Common myeloid progenitor, CD34-positive (primary cell): Measurements from ENCODE around the gene DEPDC5.
A peak's percentile ranks its signal among the peaks of the same experiment; 100 is the strongest.

ENCODE experiments used
- CTCF ChIA-PET: fragments of 350-600 bp; sonication (Branson Sonifier 250); formaldehyde crosslinking; loops from one replicate; lab custom pipeline; 2021; ENCODE audit warnings: antibody characterized with exemption; lab: Charles Lee
- POLR2A ChIA-PET: fragments of 350-600 bp; sonication (Branson Sonifier 250); formaldehyde crosslinking; loops from one replicate; lab custom pipeline; 2021; ENCODE audit warnings: antibody characterized with exemption; lab: Charles Lee
- DNase-seq, 3 donors: peaks; one replicate each; pipeline versions ENCODE4 v3.0.0 to v3.0.0-alpha.2; 2013
- H3K27ac ChIP-seq, 2 experiments: 1 replicate in 1 of 2; 2 replicates in 1 of 2; pipeline ENCODE4 v1.7.0; 2013; ENCODE audit warnings: inconsistent platforms in 2 of 2, low read length in 2 of 2, mild to moderate bottlenecking in 2 of 2, low read depth in 1 of 2, moderate library complexity in 1 of 2; ENCODE audit not compliant: severe bottlenecking in 2 of 2, insufficient read depth in 1 of 2, poor library complexity in 1 of 2
- H3K27me3 ChIP-seq, 5 experiments: replicated peaks in 2 of 5; 1 replicate in 3 of 5; 2 replicates in 2 of 5; pipeline versions ENCODE4 v1.6.1 to v1.7.0; 2013; ENCODE audit warnings: low read length in 4 of 5, mild to moderate bottlenecking in 2 of 5, moderate library complexity in 2 of 5, inconsistent platforms in 1 of 5; ENCODE audit not compliant: insufficient read depth in 5 of 5, control insufficient read depth in 4 of 5
- H3K36me3 ChIP-seq, 4 experiments: 1 replicate in 2 of 4; 2 replicates in 2 of 4; pipeline versions ENCODE4 v1.6.1 to v1.7.0; 2013; ENCODE audit warnings: low read length in 3 of 4, control low read depth in 1 of 4, mild to moderate bottlenecking in 1 of 4; ENCODE audit not compliant: control insufficient read depth in 4 of 4, insufficient read depth in 4 of 4
- H3K4me1 ChIP-seq, 4 experiments: 1 replicate in 3 of 4; 2 replicates in 1 of 4; pipeline versions ENCODE4 v1.6.1 to v1.7.1; 2013; ENCODE audit warnings: low read length in 3 of 4, mild to moderate bottlenecking in 3 of 4, control low read depth in 1 of 4, inconsistent platforms in 1 of 4, moderate library complexity in 1 of 4; ENCODE audit not compliant: control insufficient read depth in 4 of 4, insufficient read depth in 4 of 4; ENCODE audit errors: control extremely low read depth in 1 of 4
- H3K4me3 ChIP-seq, 7 experiments: 1 replicate in 4 of 7; 2 replicates in 3 of 7; pipeline versions ENCODE4 v1.5.1 to v1.7.0; 2013; ENCODE audit warnings: mild to moderate bottlenecking in 7 of 7, low read length in 6 of 7, moderate library complexity in 6 of 7, inconsistent platforms in 2 of 7, low read depth in 2 of 7, control low read depth in 1 of 7; ENCODE audit not compliant: insufficient read depth in 4 of 7, control insufficient read depth in 1 of 7; ENCODE audit errors: extremely low read depth in 1 of 7
- H3K9me3 ChIP-seq, 5 experiments: 1 replicate in 4 of 5; 2 replicates in 1 of 5; pipeline versions ENCODE4 v1.6.1 to v1.7.1; 2013; ENCODE audit warnings: low read length in 4 of 5, mild to moderate bottlenecking in 2 of 5, inconsistent platforms in 1 of 5, low read depth in 1 of 5, moderate library complexity in 1 of 5; ENCODE audit not compliant: control insufficient read depth in 4 of 5, insufficient read depth in 2 of 5; ENCODE audit errors: control extremely low read depth in 1 of 5
- WGBS: methylation state at CpG from one replicate; pipeline ENCODE4 v1.1.5; 2013; ENCODE audit not compliant: insufficient coverage; 5-methylcytosine and 5-hydroxymethylcytosine counted together

Gene DEPDC5

DNA sequence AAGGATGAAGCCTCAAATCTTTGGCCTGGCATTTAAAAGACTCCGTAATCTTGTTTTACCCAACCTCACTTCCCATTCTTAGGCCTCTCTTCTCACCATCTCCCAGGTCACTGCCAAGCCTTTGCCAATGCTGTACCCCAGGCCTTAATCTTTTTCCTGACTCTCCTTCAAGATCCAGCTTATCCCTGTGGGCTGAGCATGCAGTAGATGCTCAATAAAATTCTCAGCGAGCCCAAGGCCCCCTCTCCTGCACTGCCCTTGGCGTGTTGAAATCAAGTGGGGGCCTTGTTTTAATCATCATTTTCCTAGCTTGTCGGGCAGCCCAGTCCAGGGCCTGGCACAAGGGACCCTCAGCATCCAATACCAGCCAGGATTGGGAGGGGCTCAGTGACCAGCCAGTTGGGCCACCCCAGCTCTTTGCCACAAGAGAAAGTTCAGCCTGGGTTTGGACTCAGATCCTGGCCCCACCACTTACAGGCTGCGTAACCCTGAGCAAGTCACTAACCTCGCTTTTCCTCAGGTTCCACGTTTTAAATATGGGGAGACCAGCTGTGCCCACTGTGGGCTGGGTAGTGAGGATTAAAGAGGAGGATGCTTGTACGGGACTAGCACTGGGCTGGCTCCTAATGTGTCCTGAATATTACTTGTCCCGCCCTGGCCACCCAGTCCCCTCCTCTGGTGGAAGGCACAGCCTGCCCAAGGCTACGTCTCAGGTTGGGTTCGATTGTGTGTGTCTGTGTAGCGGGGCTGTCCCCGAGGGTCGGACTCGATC is 189.6 kb downstream of the DEPDC5 start:
- Histone ChIP-seq H3K9me3 (no peaks in the 10 kb centered on the region), H3K36me3 (peaks cover 3 to 15% (median 5%) of the 10 kb centered on the region in 4 experiments), H3K4me3 (peak overlapping the region; percentile 40 to 99 (median 83)), H3K27ac (peak overlapping the region; percentile 15 to 86), H3K27me3 (no peaks in the 10 kb centered on the region), H3K4me1 (peaks cover 13 to 35% (median 28%) of the 10 kb centered on the region in 4 experiments)
- POLR2A ChIA-PET, result no interaction called here
- CTCF ChIA-PET, result interaction anchor here (1.2 kb wide), 1 partner anchor 22 kb away, joined by 3 read pairs; no protein-coding TSS in a partner anchor
- DNase-seq, result no peak
- 55% methylated on average over 12 of the region's 15 CpGs for WGBS

GRCh38 chr22:31943978-31944699 is 190.3 kb downstream of the DEPDC5 start, which contains the start of gene YWHAH:
Gene YWHAH, plus strand, starts transcription at chr22:31944535. Its CDS starts 199 bp downstream, at chr22:31944734.
- peak within 1 kb of the TSS; percentile 72 to 99 (median 89) for H3K4me3 ChIP-seq
- H3K4me1 ChIP-seq, result peaks cover 13 to 35% (median 28%) of the 10 kb centered on the region in 4 experiments
- ChIA-PET POLR2A (interaction anchor here (0.8 kb wide), 1 partner anchor 72 kb away, joined by 3 read pairs; no protein-coding TSS in a partner anchor), CTCF (interaction anchor here (1.2 kb wide), 1 partner anchor 23 kb away, joined by 3 read pairs; no protein-coding TSS in a partner anchor)
- peak; percentile 84 to 93 (median 92) for DNase-seq
- peaks cover 3 to 20% (median 5%) of the 10 kb centered on the region in 4 experiments for H3K36me3 ChIP-seq
- peak within 1 kb of the TSS; percentile 64 to 86 for H3K27ac ChIP-seq
- 0% methylated on average over 57 of the region's 86 CpGs for WGBS
- no peaks in the 10 kb centered on the region for H3K27me3 ChIP-seq
- H3K9me3 ChIP-seq, result no peaks in the 10 kb centered on the region

- peaks cover 13 to 35% (median 28%) of the 10 kb centered on the region in 4 experiments for H3K4me1 ChIP-seq
- ChIA-PET POLR2A (interaction anchor here (0.6 to 0.8 kb wide), 2 partner anchors 10 to 73 kb away, joined by 3 read pairs; no protein-coding TSS in a partner anchor), CTCF (interaction anchor here (0.9 to 1.9 kb wide), 4 partner anchors 10 to 73 kb away, joined by 3 to 6 read pairs (median 3); no protein-coding TSS in a partner anchor)
- H3K36me3 ChIP-seq, result peaks cover 8 to 20% (median 10%) of the 10 kb centered on the region in 4 experiments
- peak in 2 of 3 donors; percentile 37 to 43 for DNase-seq
- 0% methylated on average over 49 of the region's 76 CpGs for WGBS
- H3K4me3 ChIP-seq, result peak overlapping the region; percentile 72 to 99 (median 89)
- H3K9me3 ChIP-seq, result no peaks in the 10 kb centered on the region
- H3K27me3 ChIP-seq, result no peaks in the 10 kb centered on the region
- peak overlapping the region; percentile 64 to 86 for H3K27ac ChIP-seq
These were observed 191.1 kb downstream of the DEPDC5 start for GRCh38 chr22:31944700-31945442.

DNA sequence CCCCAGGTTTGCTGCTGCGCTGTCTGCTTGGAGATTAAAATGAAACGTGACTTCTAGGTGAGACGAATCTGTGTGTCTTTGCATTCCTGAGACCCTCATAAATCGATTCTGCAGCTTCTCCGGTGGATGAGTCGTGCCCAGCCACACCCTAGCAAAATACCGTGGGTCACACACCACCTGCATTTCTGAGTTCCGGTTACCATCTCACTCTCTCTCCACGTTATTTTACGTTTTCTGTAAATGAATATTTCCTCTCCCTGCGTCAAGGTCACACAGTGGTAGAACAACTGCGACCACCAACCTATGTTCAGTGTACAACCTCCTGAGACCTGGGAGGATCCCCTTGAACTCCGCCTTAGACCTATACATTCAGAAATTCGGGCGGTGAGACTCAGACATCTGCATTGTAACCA is 191.6 kb downstream of the DEPDC5 start:
- POLR2A ChIA-PET, result interaction anchor here (0.6 to 0.8 kb wide), 2 partner anchors 10 to 73 kb away, joined by 3 read pairs; no protein-coding TSS in a partner anchor

DNA sequence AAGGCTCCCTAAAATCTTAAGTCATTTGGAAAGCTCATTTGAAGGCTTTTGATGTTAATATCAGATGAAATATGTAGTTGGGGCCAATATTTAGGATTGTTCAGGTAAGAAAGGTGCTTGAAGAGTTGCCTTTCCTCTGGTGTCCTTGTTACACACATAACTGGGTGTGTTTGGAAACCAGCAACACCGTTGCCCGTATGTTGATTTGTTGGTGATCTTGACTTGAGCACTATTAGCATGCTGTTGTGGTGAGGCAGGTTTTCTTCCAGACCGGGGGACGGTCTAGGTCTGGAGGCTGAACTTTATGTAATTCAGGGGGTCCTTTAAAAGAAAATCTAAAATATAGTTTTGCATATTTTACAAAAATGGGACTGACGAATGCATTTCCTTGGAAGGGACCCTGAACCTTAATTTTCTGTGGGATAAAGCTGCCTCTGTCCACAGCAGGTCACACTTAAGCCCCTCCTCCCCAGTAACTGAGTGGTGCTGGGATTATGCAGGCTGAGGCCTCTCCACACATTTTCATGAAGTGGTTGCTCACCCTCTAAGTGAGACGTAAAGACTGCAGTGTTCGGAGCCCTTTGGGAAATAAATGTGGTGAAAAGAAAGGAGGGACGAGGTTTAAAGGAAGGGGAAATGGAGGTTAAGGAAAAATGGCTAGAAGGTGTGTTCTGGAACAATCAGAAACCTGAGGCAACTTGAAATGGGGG is 192.3 kb downstream of the DEPDC5 start:
- Histone ChIP-seq H3K4me3 (peak overlapping the region in 6 of 7 experiments; percentile 83 to 99 (median 91)), H3K4me1 (peaks cover 13 to 35% (median 28%) of the 10 kb centered on the region in 4 experiments), H3K36me3 (peaks cover 13 to 32% (median 19%) of the 10 kb centered on the region in 4 experiments), H3K27me3 (no peaks in the 10 kb centered on the region), H3K27ac (peak overlapping the region; percentile 64 to 86), H3K9me3 (no peaks in the 10 kb centered on the region)
- 60% methylated on average over 5 of the region's 8 CpGs for WGBS
- ChIA-PET POLR2A (no interaction called here), CTCF (interaction anchor here (0.9 to 1.9 kb wide), 4 partner anchors 8 to 132 kb away, joined by 3 to 6 read pairs (median 3); no protein-coding TSS in a partner anchor)
- DNase-seq, result no peak

More for the DNA sequence above, 191.6 kb downstream of the DEPDC5 start:
- no peaks in the 10 kb centered on the region for H3K9me3 ChIP-seq
- peak overlapping the region; percentile 72 to 99 (median 89) for H3K4me3 ChIP-seq
- no peak for DNase-seq
- H3K36me3 ChIP-seq, result peaks cover 11 to 25% (median 15%) of the 10 kb centered on the region in 4 experiments
- no peaks in the 10 kb centered on the region for H3K27me3 ChIP-seq
- H3K4me1 ChIP-seq, result peaks cover 13 to 35% (median 28%) of the 10 kb centered on the region in 4 experiments
- peak overlapping the region; percentile 64 to 86 for H3K27ac ChIP-seq
- 5% methylated on average over 14 of the region's 15 CpGs for WGBS
- CTCF ChIA-PET, result interaction anchor here (0.9 to 1.9 kb wide), 4 partner anchors 9 to 73 kb away, joined by 3 to 6 read pairs (median 3); no protein-coding TSS in a partner anchor
